ENCODE results near the gene RBM18. TPM values are rescaled to one million over a fixed set of nuclear protein-coding genes. Genes with fewer than 3 reads are reported as not detected.

The RBM18 gene
- total and polyA plus RNA-seq, 2 donors (not counting 1 experiment from before 2014, with no cell fraction given): 11.2 to 25.1 TPM

- Histone ChIP-seq H3K4me2 (ENCODE audit: extremely low read depth, insufficient read depth, low read length) (no peak overlapping the region), H2AFZ (ENCODE audit: low read length) (no peak overlapping the region), H4K20me1 (ENCODE audit: control insufficient read depth, extremely low read depth, insufficient read depth, low read length) (no peaks in the 10 kb centered on the region), H3K79me2 (ENCODE audit: control insufficient read depth, insufficient read depth, low read length) (no peaks in the 10 kb centered on the region), H3K27me3 (ENCODE audit: control insufficient read depth, insufficient read depth, low read length) (peaks cover 89% of the 10 kb centered on the region), H3K4me3 (replicated peaks in 1 of 4; ENCODE audit: control extremely low read depth in 1 of 4, insufficient read depth in 1 of 4, low read depth in 3 of 4, low read length in 4 of 4) (no peak overlapping the region), H3K27ac (ENCODE audit: insufficient read depth, low read length) (no peak overlapping the region), H3K4me1 (ENCODE audit: control insufficient read depth, extremely low read depth, insufficient read depth, low read length) (peaks cover 3% of the 10 kb centered on the region), H3K36me3 (ENCODE audit: control insufficient read depth, insufficient read depth, low read length) (no peaks in the 10 kb centered on the region), H3K9ac (ENCODE audit: insufficient read depth, low read length) (no peak overlapping the region), H3K9me3 (ENCODE audit: control insufficient read depth, insufficient read depth, low read depth, low read length) (no peaks in the 10 kb centered on the region)
- no peak for DNase-seq (ENCODE audit: low read depth in 2 of 2)
- TF ChIP-seq EZH2 (IDR thresholded peaks at IDR 0.05; ENCODE audit: low read length, missing control alignments): peak; percentile 98
- TF ChIP-seq, protein P1, sequence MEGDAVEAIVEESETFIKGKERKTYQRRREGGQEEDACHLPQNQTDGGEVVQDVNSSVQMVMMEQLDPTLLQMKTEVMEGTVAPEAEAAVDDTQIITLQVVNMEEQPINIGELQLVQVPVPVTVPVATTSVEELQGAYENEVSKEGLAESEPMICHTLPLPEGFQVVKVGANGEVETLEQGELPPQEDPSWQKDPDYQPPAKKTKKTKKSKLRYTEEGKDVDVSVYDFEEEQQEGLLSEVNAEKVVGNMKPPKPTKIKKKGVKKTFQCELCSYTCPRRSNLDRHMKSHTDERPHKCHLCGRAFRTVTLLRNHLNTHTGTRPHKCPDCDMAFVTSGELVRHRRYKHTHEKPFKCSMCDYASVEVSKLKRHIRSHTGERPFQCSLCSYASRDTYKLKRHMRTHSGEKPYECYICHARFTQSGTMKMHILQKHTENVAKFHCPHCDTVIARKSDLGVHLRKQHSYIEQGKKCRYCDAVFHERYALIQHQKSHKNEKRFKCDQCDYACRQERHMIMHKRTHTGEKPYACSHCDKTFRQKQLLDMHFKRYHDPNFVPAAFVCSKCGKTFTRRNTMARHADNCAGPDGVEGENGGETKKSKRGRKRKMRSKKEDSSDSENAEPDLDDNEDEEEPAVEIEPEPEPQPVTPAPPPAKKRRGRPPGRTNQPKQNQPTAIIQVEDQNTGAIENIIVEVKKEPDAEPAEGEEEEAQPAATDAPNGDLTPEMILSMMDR (conservative IDR thresholded peaks at IDR 0.05 in 1 of 2, IDR thresholded peaks at IDR 0.05 in 1 of 2; ENCODE audit: low read depth in 1 of 2, low read length in 2 of 2): no peak
Measured at GRCh38 chr9:122226758-122227574, 37.7 kb downstream of the RBM18 start.

DNA sequence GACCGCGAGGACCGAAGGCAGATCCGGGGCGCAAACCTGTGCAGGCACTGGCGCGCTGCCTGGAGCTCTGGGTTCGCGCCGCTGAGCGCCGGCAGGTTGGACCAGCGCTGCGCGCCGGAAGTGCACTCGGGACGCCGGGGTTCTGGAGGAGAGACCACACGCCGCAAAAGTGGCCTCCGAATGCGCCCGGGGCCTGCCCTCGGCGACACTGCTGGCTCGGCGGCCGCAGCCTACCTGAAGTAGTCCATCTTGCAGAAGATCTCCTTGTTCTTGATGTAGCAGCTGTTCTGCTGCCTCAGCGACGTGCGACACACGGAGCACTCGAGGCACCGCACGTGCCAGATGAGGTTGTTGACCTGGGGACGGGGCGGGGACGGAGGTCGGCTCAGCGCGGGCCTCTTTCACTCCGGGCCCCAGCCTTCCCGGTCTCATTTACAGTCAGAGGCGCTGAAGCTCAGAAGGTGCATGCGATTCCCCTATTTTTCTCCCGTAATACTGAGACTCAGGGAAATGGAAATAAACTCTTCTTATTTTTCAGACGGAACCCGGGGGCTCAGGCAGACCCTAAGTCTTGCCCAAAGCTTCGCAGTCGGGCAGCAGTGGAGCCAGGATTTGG is 38.4 kb downstream of the RBM18 start:
- Histone ChIP-seq H3K9ac (ENCODE audit: insufficient read depth, low read length) (no peak overlapping the region), H3K36me3 (ENCODE audit: control insufficient read depth, insufficient read depth, low read length) (no peaks in the 10 kb centered on the region), H3K4me2 (ENCODE audit: extremely low read depth, insufficient read depth, low read length) (peak overlapping the region; percentile 35), H3K4me1 (ENCODE audit: control insufficient read depth, extremely low read depth, insufficient read depth, low read length) (peaks cover 3% of the 10 kb centered on the region), H3K79me2 (ENCODE audit: control insufficient read depth, insufficient read depth, low read length) (no peaks in the 10 kb centered on the region), H3K27me3 (ENCODE audit: control insufficient read depth, insufficient read depth, low read length) (peaks cover 89% of the 10 kb centered on the region), H2AFZ (ENCODE audit: low read length) (no peak overlapping the region), H3K4me3 (replicated peaks in 1 of 4; ENCODE audit: control extremely low read depth in 1 of 4, insufficient read depth in 1 of 4, low read depth in 3 of 4, low read length in 4 of 4) (no peak overlapping the region), H3K9me3 (ENCODE audit: control insufficient read depth, insufficient read depth, low read depth, low read length) (no peaks in the 10 kb centered on the region), H3K27ac (ENCODE audit: insufficient read depth, low read length) (no peak overlapping the region), H4K20me1 (ENCODE audit: control insufficient read depth, extremely low read depth, insufficient read depth, low read length) (no peaks in the 10 kb centered on the region)
- DNase-seq (ENCODE audit: low read depth in 2 of 2): no peak
- TF ChIP-seq, protein P1 (conservative IDR thresholded peaks at IDR 0.05 in 1 of 2, IDR thresholded peaks at IDR 0.05 in 1 of 2; ENCODE audit: low read depth in 1 of 2, low read length in 2 of 2): no peak
- peak; percentile 78 for TF ChIP-seq EZH2 (IDR thresholded peaks at IDR 0.05; ENCODE audit: low read length, missing control alignments)

- peak overlapping the region; percentile 35 for H3K4me2 ChIP-seq (ENCODE audit: extremely low read depth, insufficient read depth, low read length)
- TF ChIP-seq, protein P1 (conservative IDR thresholded peaks at IDR 0.05 in 1 of 2, IDR thresholded peaks at IDR 0.05 in 1 of 2; ENCODE audit: low read depth in 1 of 2, low read length in 2 of 2): no peak
- TF ChIP-seq EZH2 (IDR thresholded peaks at IDR 0.05; ENCODE audit: low read length, missing control alignments): no peak
Measured at GRCh38 chr9:122225312-122226141, 39.1 kb downstream of the RBM18 start.

More at GRCh38 chr9:122225312-122226141, 39.1 kb downstream of the RBM18 start:
- no peaks in the 10 kb centered on the region for H3K79me2 ChIP-seq (ENCODE audit: control insufficient read depth, insufficient read depth, low read length)
- no peak overlapping the region for H3K27ac ChIP-seq (ENCODE audit: insufficient read depth, low read length)
- H3K4me1 ChIP-seq (ENCODE audit: control insufficient read depth, extremely low read depth, insufficient read depth, low read length): peaks cover 3% of the 10 kb centered on the region
- H3K27me3 ChIP-seq (ENCODE audit: control insufficient read depth, insufficient read depth, low read length): peaks cover 90% of the 10 kb centered on the region
- no peaks in the 10 kb centered on the region for H3K9me3 ChIP-seq (ENCODE audit: control insufficient read depth, insufficient read depth, low read depth, low read length)
- H4K20me1 ChIP-seq (ENCODE audit: control insufficient read depth, extremely low read depth, insufficient read depth, low read length): no peaks in the 10 kb centered on the region
- H3K36me3 ChIP-seq (ENCODE audit: control insufficient read depth, insufficient read depth, low read length): no peaks in the 10 kb centered on the region
- DNase-seq (ENCODE audit: low read depth in 2 of 2): no peak
- H2AFZ ChIP-seq (ENCODE audit: low read length): no peak overlapping the region
- no peak overlapping the region for H3K4me3 ChIP-seq (replicated peaks in 1 of 4; ENCODE audit: control extremely low read depth in 1 of 4, insufficient read depth in 1 of 4, low read depth in 3 of 4, low read length in 4 of 4)
- H3K9ac ChIP-seq (ENCODE audit: insufficient read depth, low read length): no peak overlapping the region
